K562 (cell line): ENCODE data around the gene ZP1. TPM values are rescaled to one million over a fixed set of nuclear protein-coding genes. Genes with fewer than 3 reads are reported as not detected.

Experiments
- ARID3B ChIP-seq: fragments of 250-450 bp; sonication (Bioruptor Pico); IDR thresholded peaks from 2 replicates; pipeline ENCODE4 v1.4.0; 2020; ENCODE audit warnings: borderline replicate concordance
- CBX3 ChIP-seq, 2 experiments: IDR thresholded peaks; 1 replicate in 1 of 2; 2 replicates in 1 of 2; pipeline ENCODE4 v1.6.1; 2012; ENCODE audit warnings: inconsistent platforms in 2 of 2, low read length in 2 of 2, borderline replicate concordance in 1 of 2, control low read depth in 1 of 2
- CHD2 ChIP-seq: IDR thresholded peaks from 2 replicates; pipeline ENCODE4 v1.6.1; 2011; ENCODE audit warnings: low read depth, low read length
- ETV6 ChIP-seq, 3 experiments: fragments of 150-350 bp in 1 of 3; sonication (generic) in 1 of 3; formaldehyde crosslinking in 1 of 3; IDR thresholded peaks; 2 replicates each; pipeline versions ENCODE4 v1.6.1 to v1.8.0; 2014 to 2022; ENCODE audit warnings: borderline replicate concordance in 2 of 3, low read depth in 2 of 3, antibody characterized with exemption in 1 of 3, low read length in 1 of 3, mild to moderate bottlenecking in 1 of 3, missing genetic modification reagents in 1 of 3
- EZH2 ChIP-seq: IDR thresholded peaks from 2 replicates; pipeline ENCODE4 v1.6.1; 2012; ENCODE audit warnings: low read depth, mild to moderate bottlenecking, inconsistent platforms, low read length, borderline replicate concordance
- FOXA3 ChIP-seq, 2 experiments: fragments of 450-650 bp in 1 of 2; sonication (generic) in 1 of 2; formaldehyde crosslinking; IDR thresholded peaks in 1 of 2; conservative IDR thresholded peaks in 1 of 2; 2 replicates each; pipeline versions ENCODE4 v1.4.0 to v1.8.0; 2020 to 2022; ENCODE audit warnings: mild to moderate bottlenecking in 2 of 2, missing genetic modification reagents in 1 of 2
- HLTF ChIP-seq: fragments of 450-650 bp; IDR thresholded peaks from 2 replicates; pipeline ENCODE4 v1.6.1; 2016
- KLF6 ChIP-seq: fragments of 250-450 bp; sonication (Bioruptor Pico); IDR thresholded peaks from 2 replicates; pipeline ENCODE4 v1.4.0; 2020; ENCODE audit warnings: mild to moderate bottlenecking, moderate library complexity, borderline replicate concordance
- MECOM ChIP-seq: fragments of 250-450 bp; sonication (Bioruptor Pico); IDR thresholded peaks from 2 replicates; pipeline ENCODE4 v1.8.0; 2022; ENCODE audit warnings: inconsistent platforms
- MTF1 ChIP-seq: fragments of 250-450 bp; sonication (Bioruptor Pico); IDR thresholded peaks from 2 replicates; pipeline ENCODE4 v1.9.0; 2021; ENCODE audit warnings: moderate library complexity, mild to moderate bottlenecking, inconsistent platforms, borderline replicate concordance
- NFIC ChIP-seq: fragments of 450-650 bp; IDR thresholded peaks from 2 replicates; pipeline ENCODE4 v1.6.1; 2017; ENCODE audit warnings: mild to moderate bottlenecking, inconsistent platforms
- SPI1 ChIP-seq: IDR thresholded peaks from 2 replicates; pipeline ENCODE4 v1.6.1; 2011; ENCODE audit warnings: low read depth, low read length, control low read depth, borderline replicate concordance
- STAT5B ChIP-seq: fragments of 250-450 bp; sonication (Bioruptor Pico); IDR thresholded peaks from 2 replicates; pipeline ENCODE4 v1.8.0; 2021; ENCODE audit warnings: mild to moderate bottlenecking, inconsistent platforms
- ZC3H8 ChIP-seq: fragments of 450-650 bp; IDR thresholded peaks from 2 replicates; pipeline ENCODE4 v1.6.1; 2017
- ZNF212 ChIP-seq: fragments of 450-650 bp; formaldehyde crosslinking; IDR thresholded peaks from 2 replicates; pipeline ENCODE4 v1.4.0; 2020; ENCODE audit warnings: mild to moderate bottlenecking
- ZNF395 ChIP-seq: fragments of 200-800 bp; sonication (Bioruptor generic); IDR thresholded peaks from 2 replicates; pipeline ENCODE4 v1.6.1; 2017; ENCODE audit warnings: missing genetic modification characterization, missing compliant biosample characterization
- polyA plus RNA-seq, 8 experiments: library from polyadenylated mRNA; depleted of rRNA in 4 of 8; stranded (reverse) in 5 of 8; unstranded in 3 of 8; fragments of >200 nt; fragmentation: Nextera tagmentation in 2 of 8; fragmentation: Illumina TruSeq in 1 of 8; extraction: Ambion mirVana in 2 of 8; extraction: Trizol in 1 of 8; gene quantifications; 2 replicates each; pipeline versions ENCODE4 v1.2.1 to v1.2.3, GENCODE V29; 2011 to 2014; ENCODE audit warnings: inconsistent platforms in 1 of 8, missing spikeins in 1 of 8
- total RNA-seq, 7 experiments: library from RNA; depleted of rRNA in 6 of 7; stranded (reverse); fragments of >200 nt in 6 of 7; fragmentation: Illumina TruSeq in 2 of 7; extraction: Trizol in 2 of 7; gene quantifications; 2 replicates each; pipeline versions ENCODE4 v1.2.1 to v1.2.3, GENCODE V29; 2011 to 2021; ENCODE audit warnings: low replicate concordance in 1 of 7
- TF ChIP-seq, protein P1 (sequence below), 2 experiments: IDR thresholded peaks; 2 replicates each; pipeline ENCODE4 v1.6.1; 2011; ENCODE audit warnings: borderline replicate concordance in 1 of 2, control low read depth in 1 of 2, low read depth in 1 of 2, low read length in 1 of 2, mild to moderate bottlenecking in 1 of 2, mixed read lengths in 1 of 2, moderate library complexity in 1 of 2; ENCODE audit not compliant: insufficient read depth in 1 of 2, insufficient read length in 1 of 2, poor library complexity in 1 of 2, severe bottlenecking in 1 of 2; ENCODE audit errors: extremely low read depth in 1 of 2
- TF ChIP-seq, protein P2 (sequence below): fragments of 250-450 bp; sonication (Bioruptor Pico); IDR thresholded peaks from 2 replicates; pipeline ENCODE4 v1.5.0; 2021
- TF ChIP-seq, protein P3 (sequence below): fragments of 250-450 bp; sonication (Bioruptor Pico); IDR thresholded peaks from 2 replicates; pipeline ENCODE4 v1.8.0; 2021; ENCODE audit warnings: borderline replicate concordance, mild to moderate bottlenecking, moderate library complexity; ENCODE audit not compliant: poor library complexity, severe bottlenecking

Gene ZP1
- total and polyA plus RNA-seq, 9 of the 15 experiments (the other 6 are each of a cell fraction or from before 2014, with no cell fraction given) = 0.11 to 0.15 TPM; not detected in 7

- TF ChIP-seq, protein P1, sequence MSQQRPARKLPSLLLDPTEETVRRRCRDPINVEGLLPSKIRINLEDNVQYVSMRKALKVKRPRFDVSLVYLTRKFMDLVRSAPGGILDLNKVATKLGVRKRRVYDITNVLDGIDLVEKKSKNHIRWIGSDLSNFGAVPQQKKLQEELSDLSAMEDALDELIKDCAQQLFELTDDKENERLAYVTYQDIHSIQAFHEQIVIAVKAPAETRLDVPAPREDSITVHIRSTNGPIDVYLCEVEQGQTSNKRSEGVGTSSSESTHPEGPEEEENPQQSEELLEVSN (IDR thresholded peaks at IDR 0.05; ENCODE audit: borderline replicate concordance in 1 of 2, extremely low read depth in 1 of 2, insufficient read depth in 1 of 2, insufficient read length in 1 of 2, low read depth in 1 of 2, low read length in 1 of 2, poor library complexity in 1 of 2, severe bottlenecking in 1 of 2) = no peak
- no peak for TF ChIP-seq CBX3 (IDR thresholded peaks at IDR 0.05; ENCODE audit: borderline replicate concordance in 1 of 2, low read length in 2 of 2)
- TF ChIP-seq, protein P2, sequence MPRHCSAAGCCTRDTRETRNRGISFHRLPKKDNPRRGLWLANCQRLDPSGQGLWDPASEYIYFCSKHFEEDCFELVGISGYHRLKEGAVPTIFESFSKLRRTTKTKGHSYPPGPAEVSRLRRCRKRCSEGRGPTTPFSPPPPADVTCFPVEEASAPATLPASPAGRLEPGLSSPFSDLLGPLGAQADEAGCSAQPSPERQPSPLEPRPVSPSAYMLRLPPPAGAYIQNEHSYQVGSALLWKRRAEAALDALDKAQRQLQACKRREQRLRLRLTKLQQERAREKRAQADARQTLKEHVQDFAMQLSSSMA (CRISPR knock-in tag) = no peak
- TF ChIP-seq CHD2 = no peak
- peak; percentile 20; the same call in 1 of the 2 replicates for TF ChIP-seq NFIC
- no peak for TF ChIP-seq ARID3B (CRISPR knock-in tag)
- no peak for TF ChIP-seq STAT5B
- no peak for TF ChIP-seq FOXA3 (CRISPR knock-in tag; conservative IDR thresholded peaks at IDR 0.05 in 1 of 2, IDR thresholded peaks at IDR 0.05 in 1 of 2)
- no peak for TF ChIP-seq ETV6 (IDR thresholded peaks at IDR 0.05; ENCODE audit: borderline replicate concordance in 1 of 2, low read depth in 2 of 2, low read length in 1 of 2)
- TF ChIP-seq ETV6 (CRISPR knock-in tag; IDR thresholded peaks at IDR 0.05; ENCODE audit: borderline replicate concordance) = no peak
- TF ChIP-seq ZNF395 (CRISPR knock-in tag) = no peak
- TF ChIP-seq, protein P3, sequence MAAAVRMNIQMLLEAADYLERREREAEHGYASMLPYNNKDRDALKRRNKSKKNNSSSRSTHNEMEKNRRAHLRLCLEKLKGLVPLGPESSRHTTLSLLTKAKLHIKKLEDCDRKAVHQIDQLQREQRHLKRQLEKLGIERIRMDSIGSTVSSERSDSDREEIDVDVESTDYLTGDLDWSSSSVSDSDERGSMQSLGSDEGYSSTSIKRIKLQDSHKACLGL = no peak
- no peak for TF ChIP-seq ZC3H8
- no peak for TF ChIP-seq SPI1
- TF ChIP-seq KLF6 = no peak
- TF ChIP-seq MECOM = no peak
- no peak for TF ChIP-seq EZH2
- no peak for TF ChIP-seq ZNF212
- no peak for TF ChIP-seq HLTF
- TF ChIP-seq MTF1 = no peak
These were observed 18.6 kb upstream of the ZP1 start (continued) for GRCh38 chr11:60848714-60849151.
